Superior temporal gyrus (tissue), 1 donor: ENCODE results near the gene SCD.
"Not testable (repeated sequence)": the region's sequence is repeated elsewhere in the genome, so short reads cannot be mapped to it uniquely, and the experiment has no call there.

Experiments
- DNase-seq: peaks from one replicate; pipeline ENCODE4 v3.0.0-alpha.2; 2016; ENCODE audit errors: extremely low spot score

SCD gene

GRCh38 chr10:100346765-100347567 is at the start of gene SCD:
SCD (plus strand) TSS chr10:100347233; CDS start chr10:100347505, 272 bp downstream.
- DNase-seq: peak; percentile 99

- DNase-seq: no peak
These were observed 49.8 kb upstream of the SCD start for GRCh38 chr10:100297242-100297641.

DNA sequence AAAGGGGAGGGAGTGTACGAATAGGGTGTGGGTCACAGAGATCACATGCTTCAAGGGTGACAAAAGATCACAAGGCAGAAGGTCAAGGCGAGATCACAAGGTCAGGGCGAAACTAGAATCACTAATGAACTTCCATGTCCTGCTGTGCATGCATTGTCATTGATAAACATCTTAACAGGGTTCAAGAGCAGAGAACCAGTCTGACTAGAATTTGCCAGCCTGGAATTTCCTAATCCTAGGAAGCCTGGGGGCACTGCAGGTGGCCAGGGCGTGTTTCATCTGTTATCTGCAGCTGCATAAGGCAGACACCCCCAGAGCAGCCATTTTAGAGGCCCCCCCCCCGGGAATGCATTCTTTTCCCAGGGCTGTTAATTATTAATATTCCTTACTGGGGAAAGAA is 45.9 kb upstream of the SCD start:
- not testable (repeated sequence) for DNase-seq

GRCh38 chr10:100303724-100304319 is 43.2 kb upstream of the SCD start:
- DNase-seq: peak; percentile 80

GRCh38 chr10:100304414-100304813 is 42.6 kb upstream of the SCD start:
- no peak for DNase-seq

GRCh38 chr10:100306861-100307260 is 40.2 kb upstream of the SCD start:
- no peak for DNase-seq

- no peak for DNase-seq
These were observed 39.3 kb upstream of the SCD start for GRCh38 chr10:100307684-100308083.

- no peak for DNase-seq
These were observed 35.7 kb upstream of the SCD start for GRCh38 chr10:100311298-100311697.

DNA sequence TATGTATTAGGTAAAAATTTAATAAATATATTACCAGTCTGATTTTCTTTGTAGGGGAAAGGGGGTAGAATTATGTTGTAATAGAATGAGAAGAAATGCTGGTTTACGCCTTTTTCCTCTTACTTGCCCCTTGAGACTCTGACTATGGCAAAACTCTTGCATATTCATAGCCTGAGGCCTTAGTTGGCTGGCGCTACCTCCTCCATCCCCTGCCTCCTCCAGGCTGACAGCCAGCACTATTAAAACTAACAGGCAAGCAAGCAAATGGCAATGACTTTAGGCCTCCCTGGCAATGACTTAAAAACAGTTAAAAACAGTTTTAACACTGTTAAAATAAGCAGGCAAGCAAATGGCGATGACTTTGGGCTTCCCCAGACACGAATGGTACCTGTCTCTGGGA is 31.4 kb upstream of the SCD start:
- no peak for DNase-seq

DNA sequence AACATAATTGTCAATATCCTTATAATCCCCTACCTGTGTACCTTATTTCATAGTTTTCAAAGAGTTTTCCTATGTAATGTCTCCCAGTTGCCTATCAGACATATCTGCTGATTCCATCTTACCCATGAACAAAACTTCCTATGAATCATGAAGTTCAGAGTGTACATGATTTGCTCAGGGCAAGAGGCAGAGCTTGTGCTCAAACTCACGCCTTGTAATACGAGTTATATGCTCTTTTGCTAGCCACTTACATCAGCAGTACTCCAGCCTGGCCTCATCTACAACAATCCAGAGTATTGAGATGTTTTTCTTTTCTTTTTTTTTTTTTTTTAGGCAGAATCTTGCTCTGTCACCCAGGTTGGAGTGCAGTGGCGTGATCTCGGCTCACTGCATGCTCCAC is 28.8 kb upstream of the SCD start:
- DNase-seq: no peak

GRCh38 chr10:100319707-100320402 is 27.2 kb upstream of the SCD start:
- DNase-seq: peak; percentile 88

DNA sequence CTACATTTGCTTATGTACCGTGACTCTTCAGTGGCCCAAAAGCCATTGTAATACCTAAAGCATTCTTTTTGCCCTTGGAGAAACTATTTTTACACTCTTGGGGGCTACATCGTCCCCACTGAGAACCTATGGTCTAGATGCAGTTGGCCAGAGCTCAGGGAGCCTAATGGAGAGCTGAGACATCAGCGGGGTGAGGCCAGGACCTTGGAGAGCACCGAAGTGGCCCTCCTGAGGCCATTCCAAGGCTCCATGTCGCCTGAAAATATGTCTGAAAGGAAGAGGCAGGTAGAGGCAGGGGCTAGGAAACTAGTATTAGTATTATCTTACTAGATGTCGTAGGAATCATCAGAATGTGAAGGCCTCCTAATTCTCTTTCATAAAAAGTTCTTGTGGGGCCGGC is 21.9 kb upstream of the SCD start:
- DNase-seq: no peak

- peak; percentile 77 for DNase-seq
These were observed 19.9 kb upstream of the SCD start for GRCh38 chr10:100327007-100327717.

DNA sequence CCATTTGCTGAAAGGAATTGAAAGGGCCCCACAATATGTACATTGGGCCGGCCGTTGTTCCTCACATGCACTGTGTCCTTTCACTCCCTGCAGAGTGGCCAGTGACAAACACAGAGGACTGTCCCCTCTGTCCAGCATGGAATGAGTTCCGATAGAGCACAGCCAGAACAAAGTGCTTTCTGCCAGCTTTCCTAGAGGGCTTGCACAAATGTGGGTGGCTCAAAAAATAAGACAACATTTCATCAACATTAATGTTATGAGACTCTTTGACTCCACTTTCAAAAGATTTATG is 19.4 kb upstream of the SCD start:
- DNase-seq: no peak

GRCh38 chr10:100328198-100328597 is 18.8 kb upstream of the SCD start:
- no peak for DNase-seq

DNA sequence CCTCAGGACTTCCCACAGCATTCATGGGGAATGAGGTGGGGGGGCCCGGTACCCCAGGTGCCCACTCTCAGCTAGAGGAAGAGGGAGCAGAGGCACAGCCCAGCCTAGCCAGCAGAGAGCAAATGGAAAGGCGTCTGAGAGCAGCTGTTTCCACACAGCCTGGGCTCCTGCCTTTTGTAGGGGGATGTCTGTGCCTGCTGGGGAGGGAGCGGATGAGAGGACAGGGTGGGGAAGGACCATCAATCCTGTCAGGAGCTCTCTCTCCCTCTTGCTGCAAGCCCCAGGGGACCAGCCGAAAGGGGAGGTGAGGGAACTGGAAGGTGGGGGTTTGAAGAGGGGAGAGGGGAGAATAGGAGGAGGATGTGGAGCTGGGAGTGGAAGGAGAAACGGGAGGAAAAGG is 17.0 kb upstream of the SCD start, which contains the start of gene PKD2L1:
Gene PKD2L1, minus strand, starts transcription at position 150 of the 400 bp plus-strand sequence. Its CDS starts 125 bp downstream, at position 25.
- DNase-seq: no peak

DNA sequence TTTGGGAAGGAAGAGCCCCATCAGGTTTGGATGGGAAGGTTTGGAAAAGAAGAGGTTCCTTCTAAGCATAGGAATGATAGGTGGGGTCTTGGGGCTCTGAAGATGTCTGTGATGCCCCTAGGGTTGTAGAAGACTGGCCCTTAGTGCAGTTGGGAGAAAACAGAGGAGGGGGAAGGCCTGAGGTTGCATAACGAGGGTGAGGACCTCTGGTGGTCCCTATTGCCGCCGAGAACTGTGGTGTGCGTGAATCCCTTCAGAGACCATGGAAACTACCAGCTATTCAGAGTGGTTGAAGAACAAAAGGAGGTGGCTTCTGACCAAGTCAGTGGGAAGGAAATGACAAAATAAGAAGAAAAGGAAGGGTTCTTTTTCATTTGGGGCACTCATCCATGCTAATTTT is 13.9 kb upstream of the SCD start:
- no peak for DNase-seq

GRCh38 chr10:100333661-100334440 is 13.2 kb upstream of the SCD start:
- no peak for DNase-seq

GRCh38 chr10:100334762-100335161 is 12.3 kb upstream of the SCD start:
- no peak for DNase-seq

DNA sequence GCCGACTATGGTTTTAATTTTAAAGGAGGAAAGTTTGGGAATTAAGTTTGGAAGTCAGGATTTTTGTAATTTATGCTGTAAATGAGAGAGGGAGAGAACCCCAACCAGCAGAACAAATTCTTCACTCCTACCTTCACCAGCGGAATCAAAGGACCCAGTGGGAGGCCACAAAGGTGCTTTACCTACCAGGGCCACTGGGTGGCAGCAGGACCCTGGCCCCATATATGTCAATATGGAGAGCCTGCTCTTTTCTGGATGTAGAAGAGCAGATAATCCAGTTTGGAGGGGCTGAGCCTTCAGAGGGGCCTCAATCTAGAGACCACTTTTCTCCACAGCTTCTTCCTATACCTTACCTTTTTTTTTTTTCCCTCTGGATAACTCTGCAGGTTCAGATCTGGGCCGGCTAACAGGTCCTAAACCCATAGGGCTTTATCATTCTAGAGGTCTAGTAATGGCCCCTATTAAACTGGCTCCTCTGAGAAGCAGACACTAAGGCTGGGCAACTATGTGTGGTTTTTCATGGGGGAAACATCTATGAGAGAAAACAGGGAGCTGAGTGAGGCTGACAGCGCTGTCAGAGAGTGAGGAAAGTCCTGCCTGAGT is 8.5 kb upstream of the SCD start:
- peak; percentile 94 for DNase-seq

DNA sequence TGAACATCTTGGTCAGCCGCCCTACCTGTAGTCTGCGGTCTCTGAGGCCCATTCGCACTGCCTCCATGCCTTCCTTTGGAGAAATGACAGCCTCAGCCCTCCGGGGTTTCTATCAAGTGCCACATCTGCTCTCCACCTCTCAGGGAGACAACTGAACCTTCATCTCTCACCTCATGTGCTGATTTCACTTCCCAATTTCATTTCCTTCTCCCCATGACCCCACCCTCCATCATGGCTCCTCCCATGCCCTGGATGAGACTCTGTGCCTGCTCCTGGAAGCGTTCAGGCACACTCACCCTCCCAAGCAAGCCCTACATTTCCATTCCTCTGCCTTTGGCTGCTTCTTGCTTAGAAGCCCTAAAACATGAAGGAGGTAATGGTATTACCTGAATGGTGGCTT is 7.8 kb upstream of the SCD start:
- DNase-seq: no peak
